ENCODE measurements around the gene ZHX3.

GRCh38 chr20:41175201-41175651 lies 142.3 kb downstream of the ZHX3 start:
- TF ChIP-seq CTCF (IDR thresholded peaks at IDR 0.05; ENCODE audit: insufficient read depth, low read length) (no peak), REST (IDR thresholded peaks at IDR 0.05; ENCODE audit: insufficient replicate concordance, low read depth) (no peak), POLR2AphosphoS5 (IDR thresholded peaks at IDR 0.05; ENCODE audit: low read depth) (no peak)
